ENCODE measurements around the gene TMPRSS13.
"Not testable (repeated sequence)": the region's sequence is repeated elsewhere in the genome, so short reads cannot be mapped to it uniquely, and the experiment has no call there.

The TMPRSS13 gene

GRCh38 chr11:117872975-117873827 is 56.0 kb downstream of the TMPRSS13 start:
- no peak for DNase-seq (ENCODE audit: low spot score)

- DNase-seq (ENCODE audit: low spot score): no peak
Observed at GRCh38 chr11:117872420-117872961, 56.7 kb downstream of the TMPRSS13 start.

GRCh38 chr11:117871784-117872183 is 57.4 kb downstream of the TMPRSS13 start:
- no peak for DNase-seq (ENCODE audit: low spot score)

- no peak for DNase-seq (ENCODE audit: low spot score)
Observed at GRCh38 chr11:117871160-117871559, 58.0 kb downstream of the TMPRSS13 start.

GRCh38 chr11:117870103-117870952 is 58.9 kb downstream of the TMPRSS13 start:
- DNase-seq (ENCODE audit: low spot score): no peak

GRCh38 chr11:117869604-117870003 is 59.6 kb downstream of the TMPRSS13 start:
- DNase-seq (ENCODE audit: low spot score): no peak

- no peak for DNase-seq (ENCODE audit: low spot score)
Observed at GRCh38 chr11:117868815-117869561, 60.2 kb downstream of the TMPRSS13 start.

GRCh38 chr11:117868088-117868487 is 61.1 kb downstream of the TMPRSS13 start:
- DNase-seq (ENCODE audit: low spot score): no peak

GRCh38 chr11:117866526-117866925 is 62.7 kb downstream of the TMPRSS13 start:
- no peak for DNase-seq (ENCODE audit: low spot score)

GRCh38 chr11:117865546-117865945 is 63.7 kb downstream of the TMPRSS13 start:
- DNase-seq (ENCODE audit: low spot score): not testable (repeated sequence)

GRCh38 chr11:117863383-117863782 is 65.8 kb downstream of the TMPRSS13 start:
- DNase-seq (ENCODE audit: low spot score): no peak

GRCh38 chr11:117862753-117863152 is 66.4 kb downstream of the TMPRSS13 start:
- no peak for DNase-seq (ENCODE audit: low spot score)

- no peak for DNase-seq (ENCODE audit: low spot score)
Observed at GRCh38 chr11:117862019-117862725, 67.0 kb downstream of the TMPRSS13 start.

- DNase-seq (ENCODE audit: low spot score): no peak
Observed at GRCh38 chr11:117861151-117862018, 67.8 kb downstream of the TMPRSS13 start.

GRCh38 chr11:117860139-117860538 is 69.1 kb downstream of the TMPRSS13 start:
- DNase-seq (ENCODE audit: low spot score): no peak

- DNase-seq (ENCODE audit: low spot score): no peak
Observed at GRCh38 chr11:117859488-117860112, 69.6 kb downstream of the TMPRSS13 start.

GRCh38 chr11:117859061-117859460 is 70.1 kb downstream of the TMPRSS13 start:
- DNase-seq (ENCODE audit: low spot score): no peak

GRCh38 chr11:117857734-117858414 is 71.3 kb downstream of the TMPRSS13 start:
- DNase-seq (ENCODE audit: low spot score): no peak
